Endodermal cell (in vitro differentiated cells): ENCODE results near the gene OVCA2. TPM values are rescaled to one million over a fixed set of nuclear protein-coding genes. Genes with fewer than 3 reads are reported as not detected.

ENCODE experiments used
- DNase-seq: peaks from one replicate; pipeline ENCODE4 v3.0.0-alpha.2; 2017
- H3K27ac ChIP-seq: 2 replicates; pipeline ENCODE4 v1.5.1; 2013; ENCODE audit warnings: mild to moderate bottlenecking, low read depth, low read length, moderate library complexity
- H3K27me3 ChIP-seq: 2 replicates; pipeline ENCODE4 v1.6.1; 2013; ENCODE audit warnings: mild to moderate bottlenecking, low read length, moderate library complexity; ENCODE audit not compliant: insufficient read depth, control insufficient read depth, poor library complexity, severe bottlenecking
- H3K36me3 ChIP-seq: 2 replicates; pipeline ENCODE4 v1.7.0; 2013; ENCODE audit warnings: mild to moderate bottlenecking, low read length, moderate library complexity; ENCODE audit not compliant: control insufficient read depth, insufficient read depth
- H3K4me1 ChIP-seq: one replicate; pipeline ENCODE4 v1.7.0; 2013; ENCODE audit warnings: low read length; ENCODE audit not compliant: control insufficient read depth, insufficient read depth
- H3K4me3 ChIP-seq: 2 replicates; pipeline ENCODE4 v1.5.1; 2013; ENCODE audit warnings: mild to moderate bottlenecking, low read length, moderate library complexity
- H3K9ac ChIP-seq: 2 replicates; pipeline ENCODE4 v1.6.1; 2013; ENCODE audit warnings: mild to moderate bottlenecking, low read length, moderate library complexity; ENCODE audit not compliant: poor library complexity, severe bottlenecking; ENCODE audit errors: extremely low read depth
- H3K9me3 ChIP-seq: 2 replicates; pipeline ENCODE4 v1.6.1; 2013; ENCODE audit warnings: mild to moderate bottlenecking, low read length, moderate library complexity; ENCODE audit not compliant: control insufficient read depth
- H3K27ac Mint-ChIP-seq: 2 replicates; pipeline ENCODE4 v1.8.0; 2020; ENCODE audit warnings: mixed read lengths
- H3K27me3 Mint-ChIP-seq: 2 replicates; pipeline ENCODE4 v1.8.0; 2021; ENCODE audit warnings: mild to moderate bottlenecking, mixed read lengths; ENCODE audit not compliant: insufficient read depth
- H3K36me3 Mint-ChIP-seq: 2 replicates; pipeline ENCODE4 v1.8.0; 2020; ENCODE audit warnings: low read depth, mixed read lengths
- H3K4me1 Mint-ChIP-seq: 2 replicates; pipeline ENCODE4 v1.8.0; 2020; ENCODE audit warnings: mixed read lengths
- H3K4me3 Mint-ChIP-seq: 2 replicates; pipeline ENCODE4 v1.8.0; 2020; ENCODE audit warnings: mild to moderate bottlenecking, moderate library complexity, mixed read lengths
- H3K9me3 Mint-ChIP-seq: 2 replicates; pipeline ENCODE4 v1.8.0; 2020; ENCODE audit warnings: mild to moderate bottlenecking, mixed read lengths
- WGBS, 2 experiments: methylation state at CpG; one replicate each; pipeline versions ENCODE4 v1.1.5 to v1.1.7; 2013; ENCODE audit warnings: missing lambda C conversion rate in 2 of 2, mixed read lengths in 1 of 2; ENCODE audit not compliant: insufficient coverage in 1 of 2, insufficient read length in 1 of 2; 5-methylcytosine and 5-hydroxymethylcytosine counted together
- total RNA-seq, 2 donors: library from RNA; stranded (reverse); fragmentation: NEBNext Ultra II Directional in 1 of 2; extraction: Animal tissue kit (Norgen Biotek cat#: 25700) in 1 of 2; gene quantifications; 2 replicates in 1 of 2; 3 replicates in 1 of 2; pipeline ENCODE4 v1.2.1, GENCODE V29; 2021
- TF ChIP-seq, protein P1 (sequence below): fragments of 200-600 bp; sonication (generic); conservative IDR thresholded peaks from 2 replicates; pipeline ENCODE4 v1.5.0; 2021; ENCODE audit warnings: antibody characterized with exemption, mild to moderate bottlenecking

Gene OVCA2
- total RNA-seq, 2 donors from 2014 or later: 19.8 to 27.5 TPM

DNA sequence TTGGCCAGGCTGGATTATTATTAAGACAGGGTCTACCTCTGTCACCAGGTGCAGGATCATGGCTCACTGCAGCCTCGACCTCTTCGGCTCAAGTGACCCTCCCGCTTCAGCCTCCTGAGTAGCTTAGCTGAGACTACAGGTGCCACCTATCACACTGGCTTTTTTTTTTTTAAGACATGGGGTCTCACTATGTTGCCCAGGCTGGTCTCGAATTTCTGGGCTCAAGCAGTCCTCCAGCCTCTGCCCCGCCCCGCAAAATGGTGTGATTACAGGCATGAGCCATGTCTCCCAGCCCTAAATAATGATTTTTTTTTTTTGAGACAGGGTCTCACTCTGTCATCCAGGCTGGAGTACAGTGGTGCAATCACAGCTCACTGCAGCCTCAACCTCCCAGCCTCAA lies 5.8 kb downstream of the OVCA2 start:
- Histone ChIP-seq H3K27ac (no peak overlapping the region), H3K9me3 (no peaks in the 10 kb centered on the region), H3K36me3 (peaks cover 29% of the 10 kb centered on the region), H3K4me3 (peak overlapping the region; percentile 50), H3K9ac (no peak overlapping the region), H3K27me3 (peaks cover 20% of the 10 kb centered on the region), H3K4me1 (peaks cover 8% of the 10 kb centered on the region)
- TF ChIP-seq, protein P1, sequence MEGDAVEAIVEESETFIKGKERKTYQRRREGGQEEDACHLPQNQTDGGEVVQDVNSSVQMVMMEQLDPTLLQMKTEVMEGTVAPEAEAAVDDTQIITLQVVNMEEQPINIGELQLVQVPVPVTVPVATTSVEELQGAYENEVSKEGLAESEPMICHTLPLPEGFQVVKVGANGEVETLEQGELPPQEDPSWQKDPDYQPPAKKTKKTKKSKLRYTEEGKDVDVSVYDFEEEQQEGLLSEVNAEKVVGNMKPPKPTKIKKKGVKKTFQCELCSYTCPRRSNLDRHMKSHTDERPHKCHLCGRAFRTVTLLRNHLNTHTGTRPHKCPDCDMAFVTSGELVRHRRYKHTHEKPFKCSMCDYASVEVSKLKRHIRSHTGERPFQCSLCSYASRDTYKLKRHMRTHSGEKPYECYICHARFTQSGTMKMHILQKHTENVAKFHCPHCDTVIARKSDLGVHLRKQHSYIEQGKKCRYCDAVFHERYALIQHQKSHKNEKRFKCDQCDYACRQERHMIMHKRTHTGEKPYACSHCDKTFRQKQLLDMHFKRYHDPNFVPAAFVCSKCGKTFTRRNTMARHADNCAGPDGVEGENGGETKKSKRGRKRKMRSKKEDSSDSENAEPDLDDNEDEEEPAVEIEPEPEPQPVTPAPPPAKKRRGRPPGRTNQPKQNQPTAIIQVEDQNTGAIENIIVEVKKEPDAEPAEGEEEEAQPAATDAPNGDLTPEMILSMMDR: no peak
- DNase-seq: no peak
- Mint-ChIP-seq H3K36me3 (peaks cover 16% of the 10 kb centered on the region), H3K27ac (no peak overlapping the region), H3K27me3 (peaks cover 55% of the 10 kb centered on the region), H3K4me3 (no peak overlapping the region), H3K9me3 (peaks cover 1% of the 10 kb centered on the region), H3K4me1 (peaks cover 23% of the 10 kb centered on the region)
- WGBS, 2 experiments: 87 to 89% methylated on average over 6 of the region's 6 CpGs

DNA sequence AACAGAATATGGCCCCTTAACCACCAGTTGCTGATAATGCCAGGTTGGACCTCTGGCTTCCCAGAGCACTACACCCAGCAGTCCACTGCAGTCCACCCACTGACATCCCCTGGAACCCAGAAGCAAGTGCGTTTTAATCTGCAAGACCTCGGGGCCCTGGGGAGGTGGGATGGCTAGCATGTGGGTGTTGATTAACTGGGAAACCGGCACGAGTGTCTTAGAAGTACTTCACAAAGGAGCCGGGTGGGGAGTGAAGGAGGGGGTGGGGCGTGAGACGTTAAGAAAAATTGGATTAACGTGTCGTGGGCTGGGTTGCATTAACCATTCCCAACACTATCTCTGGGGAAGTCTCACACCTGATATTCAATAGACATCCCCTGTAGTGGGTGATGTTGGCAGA lies 7.0 kb downstream of the OVCA2 start:
- H3K27me3 ChIP-seq: peaks cover 32% of the 10 kb centered on the region
- TF ChIP-seq, protein P1: no peak
- H3K36me3 ChIP-seq: peaks cover 17% of the 10 kb centered on the region
- Mint-ChIP-seq H3K27ac (peak overlapping the region; percentile 76), H3K36me3 (peaks cover 5% of the 10 kb centered on the region), H3K9me3 (peaks cover 1% of the 10 kb centered on the region), H3K4me1 (peaks cover 16% of the 10 kb centered on the region), H3K4me3 (peak overlapping the region; percentile 63), H3K27me3 (peaks cover 65% of the 10 kb centered on the region)
- H3K4me1 ChIP-seq: peaks cover 2% of the 10 kb centered on the region
- no peak overlapping the region for H3K27ac ChIP-seq
- DNase-seq: peak; percentile 90
- peak overlapping the region; percentile 78 for H3K9ac ChIP-seq
- H3K4me3 ChIP-seq: peak overlapping the region; percentile 85
- 7 to 40% methylated on average over 1 to 5 of the region's 9 CpGs for WGBS, 2 experiments
- H3K9me3 ChIP-seq: no peaks in the 10 kb centered on the region

DNA sequence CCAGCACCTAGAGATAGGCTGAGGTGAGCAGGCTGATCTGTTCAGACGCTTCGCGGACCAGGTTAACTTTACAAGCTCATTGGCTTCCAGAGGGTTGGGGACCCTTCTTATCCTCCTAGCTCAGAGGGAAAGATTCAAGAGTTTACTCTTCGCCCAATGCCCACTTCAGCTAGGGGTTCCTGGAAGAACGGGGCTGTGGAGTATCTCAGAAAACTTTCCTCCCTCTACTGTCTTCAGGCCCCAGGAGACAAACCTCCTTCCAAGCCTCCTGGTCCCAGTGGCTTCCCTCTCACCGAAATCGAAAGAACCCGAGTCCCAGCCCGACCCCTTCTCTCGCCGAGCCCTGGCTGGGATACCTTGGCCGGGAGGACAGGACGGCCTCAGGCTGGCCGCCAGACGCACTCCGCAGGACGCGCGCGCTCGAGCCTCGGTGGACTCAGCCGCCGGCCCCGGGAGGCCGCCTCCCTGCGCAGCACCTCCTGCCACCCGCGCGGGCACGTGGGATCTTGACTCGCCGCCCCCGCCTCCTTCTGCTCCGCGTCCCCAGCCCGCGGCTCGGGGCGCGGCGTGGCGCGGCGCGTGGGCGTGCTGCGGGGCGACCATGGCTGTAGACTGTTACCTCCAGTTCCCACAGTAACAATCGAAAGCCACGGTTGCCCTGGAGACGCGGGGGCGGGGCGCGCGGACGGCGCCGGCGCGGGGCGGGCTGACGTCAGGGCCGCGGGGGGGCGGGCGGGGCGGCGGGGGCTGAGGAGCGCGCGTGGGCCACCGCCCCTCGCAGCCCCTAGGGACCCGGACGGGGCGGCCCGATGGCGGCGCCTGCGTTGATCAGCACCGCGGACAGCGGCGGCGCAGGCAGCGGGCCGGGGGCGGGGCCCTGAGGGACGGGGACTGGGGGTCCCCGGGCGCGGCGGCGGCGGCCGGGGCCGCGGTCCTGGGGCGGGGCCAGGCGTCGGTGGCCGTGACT lies 7.8 kb downstream of the OVCA2 start:
- Histone ChIP-seq H3K4me1 (peaks cover 2% of the 10 kb centered on the region), H3K27me3 (peaks cover 40% of the 10 kb centered on the region), H3K9me3 (no peaks in the 10 kb centered on the region), H3K27ac (peak overlapping the region; percentile 35), H3K4me3 (peak overlapping the region; percentile 85), H3K9ac (peak overlapping the region; percentile 78), H3K36me3 (peaks cover 9% of the 10 kb centered on the region)
- Mint-ChIP-seq H3K9me3 (peaks cover 1% of the 10 kb centered on the region), H3K36me3 (peaks cover 1% of the 10 kb centered on the region), H3K27ac (peak overlapping the region; percentile 76), H3K4me1 (peaks cover 15% of the 10 kb centered on the region), H3K27me3 (peaks cover 72% of the 10 kb centered on the region), H3K4me3 (peak overlapping the region; percentile 63)
- DNase-seq: peak; percentile 95
- WGBS, 2 experiments: 3 to 7% methylated on average over 21 to 104 of the region's 104 CpGs
- TF ChIP-seq, protein P1: no peak
